GM19372 (cell line): Measurements from ENCODE around the gene SRSF1.

ENCODE experiments used
- ATAC-seq: cut with Tn5 transposase; IDR thresholded peaks from one replicate; pipeline ENCODE4 v1.9.1; 2021; ENCODE audit warnings: mild to moderate bottlenecking, low read depth, moderate library complexity; ENCODE audit not compliant: unreplicated experiment

The SRSF1 gene

DNA sequence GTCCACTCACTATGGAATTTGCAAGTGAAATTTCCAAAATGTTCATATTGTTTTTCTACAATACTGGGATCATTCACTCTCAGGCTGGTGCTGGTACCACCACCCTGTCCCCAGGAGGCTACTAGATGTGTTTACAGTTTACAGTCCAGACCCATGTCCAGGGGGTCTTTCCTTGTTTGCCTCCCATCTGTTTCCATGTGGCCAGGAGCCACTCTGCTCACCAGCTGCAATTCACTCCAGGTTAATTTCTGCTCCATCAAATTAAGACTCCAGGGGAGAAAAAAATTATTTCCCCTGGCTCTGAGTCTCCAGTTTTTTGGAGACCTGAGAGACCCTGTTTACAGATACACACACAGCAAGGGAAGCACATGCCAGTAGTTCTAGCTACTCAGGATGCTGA lies 12.5 kb upstream of the SRSF1 start:
- no peak for ATAC-seq

DNA sequence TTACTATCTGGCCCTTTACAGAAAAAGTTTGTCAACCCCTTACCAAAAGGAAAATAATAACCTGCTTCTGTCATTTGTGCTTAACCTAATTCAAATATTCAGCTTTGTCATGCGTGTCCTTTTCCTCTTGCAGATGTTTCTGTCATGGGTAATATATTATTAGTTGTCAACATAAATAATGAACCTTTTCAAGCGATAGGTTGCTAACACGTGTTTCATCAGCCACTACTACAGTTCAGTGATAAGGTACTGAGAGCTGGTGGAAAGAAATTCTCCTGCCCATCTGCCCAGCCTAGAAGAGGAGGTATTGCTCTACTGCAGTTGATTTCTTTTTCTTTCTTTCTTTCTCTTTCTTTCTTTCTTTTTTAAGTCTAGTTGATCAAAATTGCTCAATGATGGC lies 12.0 kb upstream of the SRSF1 start:
- ATAC-seq = no peak

DNA sequence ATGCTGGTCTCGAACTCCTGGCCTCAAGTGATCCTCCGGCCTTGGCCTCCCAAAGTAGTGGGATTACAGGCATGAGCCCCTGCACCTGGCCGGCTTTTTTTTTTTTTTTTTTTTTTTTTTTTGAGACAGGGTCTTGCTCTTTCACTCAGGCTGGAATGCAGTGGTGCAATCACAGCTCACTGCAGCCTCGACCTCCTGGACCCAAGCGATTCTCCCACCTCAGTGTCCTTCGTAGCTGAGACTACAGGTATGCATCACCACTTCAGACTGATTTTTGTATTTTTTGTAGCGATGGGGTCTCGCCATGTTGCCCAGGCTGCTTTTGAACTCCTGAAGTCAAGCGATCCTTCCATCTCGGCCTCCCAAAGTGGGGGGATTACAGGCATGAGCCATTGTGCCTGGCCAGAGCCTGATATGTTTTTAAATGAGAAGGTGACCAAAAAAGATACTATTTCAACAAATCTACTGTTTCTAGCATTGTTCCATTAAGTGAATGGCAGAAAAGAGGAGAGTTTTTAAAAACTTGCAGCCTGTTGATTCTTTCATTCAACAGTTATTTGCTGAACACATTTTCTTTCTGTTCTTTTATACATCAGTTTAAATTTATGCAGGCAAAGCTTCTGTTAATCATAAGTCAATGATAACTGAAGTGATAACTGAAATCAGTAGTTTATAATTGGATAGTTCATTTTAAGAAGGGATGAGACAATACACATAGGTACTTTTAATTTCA lies 3.2 kb upstream of the SRSF1 start:
- no peak for ATAC-seq

DNA sequence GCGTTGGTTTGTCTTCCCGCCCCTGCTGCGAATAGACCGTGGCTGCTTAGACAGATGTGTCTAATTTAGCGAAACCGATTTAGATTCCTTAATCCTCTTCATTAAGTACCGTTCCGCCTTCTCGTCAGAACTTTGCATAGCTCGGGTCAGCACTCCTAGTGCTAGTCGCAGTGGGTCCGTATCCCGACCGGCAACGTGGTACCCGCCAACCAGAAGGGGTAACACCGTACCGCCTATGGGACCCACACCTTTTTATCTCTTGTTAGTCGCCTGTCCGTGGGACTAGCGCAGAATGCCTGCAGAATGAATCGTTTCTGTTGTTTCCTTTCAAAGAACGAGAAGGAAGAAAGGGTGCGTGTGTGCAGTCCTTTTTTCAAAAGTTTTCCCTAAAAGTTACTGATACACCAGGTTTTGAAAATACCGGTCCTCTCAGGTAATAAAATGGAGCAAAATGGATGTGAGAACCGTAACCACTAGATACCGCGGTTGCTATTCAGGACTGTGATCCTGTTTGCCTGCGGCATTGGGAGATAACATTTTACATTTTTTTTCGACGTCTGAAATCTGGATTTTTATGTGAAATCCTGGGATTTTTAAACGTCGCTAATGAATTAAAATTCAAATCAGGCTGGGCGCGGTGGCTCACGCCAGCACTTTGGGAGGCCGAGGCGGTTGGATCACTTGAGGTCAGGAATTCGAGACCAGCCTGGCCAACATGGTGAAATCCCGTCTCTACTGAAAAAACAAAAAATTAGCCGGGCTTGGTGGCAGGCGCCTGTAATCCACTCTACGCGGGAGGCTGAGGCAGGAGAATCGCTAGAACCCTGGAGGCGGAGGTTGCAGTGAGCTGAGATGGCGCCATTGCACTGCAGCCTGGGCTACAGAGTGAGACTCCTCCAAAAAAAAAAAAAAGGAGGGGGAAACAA lies 998 bp upstream of the SRSF1 start:
- ATAC-seq = peak; percentile 24

DNA sequence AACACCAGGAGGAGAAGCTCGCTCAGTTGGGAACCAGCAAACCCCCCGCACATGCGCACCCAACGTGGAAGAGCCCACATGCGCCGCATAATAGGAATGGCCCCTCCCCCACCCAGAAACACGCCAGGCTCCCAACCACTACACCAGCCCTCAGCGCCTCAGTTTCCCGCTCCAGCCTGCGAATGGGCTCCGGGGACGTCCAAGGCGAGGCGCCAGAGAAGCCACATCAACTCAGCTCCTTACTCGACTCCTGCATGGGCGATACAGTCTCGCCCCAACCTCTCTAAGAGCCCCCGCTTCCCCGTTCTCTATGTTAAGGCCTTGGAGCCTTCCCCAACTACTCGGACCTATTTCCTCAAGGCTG lies 504 bp downstream of the SRSF1 start:
- ATAC-seq = no peak

DNA sequence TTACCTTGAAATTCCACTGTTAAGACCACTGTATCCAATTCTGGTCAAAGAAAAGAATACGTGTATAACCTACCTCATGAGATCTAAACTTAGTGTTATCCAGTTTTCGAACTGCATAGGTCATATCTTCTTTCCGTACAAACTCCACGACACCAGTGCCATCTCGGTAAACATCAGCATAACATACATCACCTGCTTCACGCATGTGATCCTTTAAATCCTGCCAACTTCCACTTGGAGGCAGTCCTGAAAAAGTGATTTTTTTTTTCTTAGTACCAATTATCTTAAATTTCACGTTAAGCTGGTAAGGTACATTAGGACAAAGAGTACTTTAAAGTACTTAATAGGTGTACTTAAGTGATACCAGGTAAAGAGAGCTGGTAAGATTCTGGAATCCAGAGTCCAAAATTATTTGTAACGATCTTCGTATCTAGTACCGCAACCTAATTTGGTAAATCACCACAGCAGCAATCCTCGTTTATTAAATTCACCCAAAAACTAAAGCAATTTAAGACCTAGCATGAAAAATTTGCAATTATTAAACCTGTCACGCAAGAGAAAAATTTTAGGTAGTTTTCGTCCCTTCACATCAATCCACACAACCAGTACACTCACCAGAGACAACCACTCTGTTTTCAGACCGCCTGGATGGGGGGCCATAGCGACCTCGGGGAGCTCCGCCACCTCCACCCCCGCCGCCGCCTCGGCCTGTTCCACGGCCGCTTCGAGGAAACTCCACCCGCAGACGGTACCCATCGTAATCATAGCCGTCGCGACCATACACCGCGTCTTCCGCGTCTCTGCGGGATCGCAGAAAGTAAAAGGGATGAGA lies 1.1 kb downstream of the SRSF1 start:
- ATAC-seq = no peak

DNA sequence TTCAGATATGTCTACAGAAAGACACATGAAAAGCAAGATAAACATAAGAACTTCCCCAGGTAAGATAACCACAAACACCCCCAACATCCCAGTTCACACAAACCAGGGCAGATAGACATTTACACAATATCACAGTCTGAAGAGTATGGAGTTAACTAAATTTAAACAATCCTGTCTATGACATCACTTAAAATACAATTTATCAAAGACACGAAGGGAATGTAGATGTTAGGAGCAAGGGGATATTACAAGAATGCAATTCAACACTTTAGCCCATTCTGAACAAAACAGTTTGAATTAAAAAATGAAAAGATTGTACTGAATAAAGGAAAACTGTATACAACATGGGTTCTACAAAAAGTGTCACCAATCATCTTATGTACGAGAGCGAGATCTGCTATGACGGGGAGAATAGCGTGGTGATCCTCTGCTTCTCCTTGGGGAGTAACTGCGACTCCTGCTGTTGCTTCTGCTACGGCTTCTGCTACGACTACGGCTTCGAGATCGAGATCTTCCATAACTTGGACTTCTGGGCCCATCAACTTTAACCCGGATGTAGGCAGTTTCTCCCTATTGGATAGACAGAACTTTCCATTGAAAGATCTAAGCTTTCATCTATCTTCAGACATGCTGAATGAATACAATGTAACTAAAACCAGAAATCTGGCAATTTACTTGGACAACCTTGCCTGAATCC lies 1.9 kb downstream of the SRSF1 start:
- no peak for ATAC-seq

DNA sequence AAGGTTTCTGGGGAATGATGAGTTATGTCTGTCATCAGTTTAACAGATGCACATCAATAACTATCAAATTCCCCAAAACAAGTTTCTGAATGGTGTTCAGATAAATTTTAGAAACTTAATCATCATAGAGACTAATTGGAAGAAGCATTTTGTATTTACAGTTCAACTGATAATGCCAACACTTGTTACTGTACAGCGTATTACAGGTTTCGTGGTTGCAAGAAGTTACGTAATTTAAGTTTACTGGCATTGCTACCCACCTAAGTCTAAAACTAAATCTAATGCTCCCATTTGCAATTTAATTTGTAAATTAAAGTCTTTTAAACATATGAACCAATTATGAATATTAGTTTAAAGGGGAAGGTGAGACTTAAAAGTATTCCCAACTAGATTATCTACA lies 3.0 kb downstream of the SRSF1 start:
- ATAC-seq = no peak

DNA sequence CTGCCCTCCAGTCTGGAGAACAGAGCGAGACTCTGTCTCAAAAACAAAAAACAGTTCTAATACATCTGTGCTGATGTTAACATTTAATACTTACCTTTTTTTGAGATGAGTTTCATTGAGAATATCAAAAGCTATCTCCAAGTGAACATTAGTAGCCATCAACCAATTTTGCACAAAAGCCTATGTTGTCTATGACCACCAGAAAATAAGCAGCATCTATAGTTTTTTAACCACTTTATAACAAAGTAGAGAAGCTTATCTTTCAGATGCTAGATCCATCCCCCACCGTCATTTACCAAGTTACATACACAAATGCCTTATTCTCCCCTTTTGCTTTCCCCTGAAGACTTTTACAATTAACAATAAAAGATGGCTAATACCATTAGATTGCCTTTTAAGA lies 4.1 kb downstream of the SRSF1 start:
- no peak for ATAC-seq

DNA sequence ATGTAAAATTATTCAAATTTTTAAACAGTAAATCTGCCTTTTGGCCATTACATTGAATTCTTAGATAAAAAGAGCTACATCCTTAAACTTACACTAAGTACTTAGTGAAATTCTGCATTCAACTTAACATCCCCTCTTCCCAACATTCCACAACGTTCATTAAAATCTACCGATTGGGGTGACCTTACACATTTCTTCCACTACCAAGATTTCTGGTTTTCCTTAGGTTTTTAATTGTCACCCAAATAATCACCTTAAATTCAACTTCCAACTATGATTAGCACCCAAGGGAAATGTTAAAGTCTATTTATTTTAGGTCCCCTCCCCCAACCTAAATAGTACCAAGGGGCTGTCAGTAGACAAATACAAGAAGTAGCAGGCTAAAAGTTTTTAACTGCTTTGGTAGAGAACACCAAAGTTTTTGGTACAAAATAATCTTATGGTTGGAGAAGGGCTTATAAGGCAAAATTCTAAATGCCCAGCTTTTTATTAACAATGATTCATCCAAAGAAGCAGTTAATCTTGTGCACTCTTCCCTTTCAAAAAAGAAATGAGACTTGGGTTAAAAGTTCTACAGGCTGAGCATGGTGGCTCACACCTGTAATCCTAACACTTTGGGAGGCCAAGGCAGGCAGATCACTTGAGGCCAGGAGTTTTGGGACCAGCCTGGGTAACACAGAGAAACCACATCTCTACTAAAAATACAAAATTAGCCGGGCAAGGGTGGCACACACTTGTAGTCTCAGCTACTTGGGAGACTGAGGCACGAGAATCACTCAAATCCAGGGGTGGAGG lies 4.7 kb downstream of the SRSF1 start:
- no peak for ATAC-seq

DNA sequence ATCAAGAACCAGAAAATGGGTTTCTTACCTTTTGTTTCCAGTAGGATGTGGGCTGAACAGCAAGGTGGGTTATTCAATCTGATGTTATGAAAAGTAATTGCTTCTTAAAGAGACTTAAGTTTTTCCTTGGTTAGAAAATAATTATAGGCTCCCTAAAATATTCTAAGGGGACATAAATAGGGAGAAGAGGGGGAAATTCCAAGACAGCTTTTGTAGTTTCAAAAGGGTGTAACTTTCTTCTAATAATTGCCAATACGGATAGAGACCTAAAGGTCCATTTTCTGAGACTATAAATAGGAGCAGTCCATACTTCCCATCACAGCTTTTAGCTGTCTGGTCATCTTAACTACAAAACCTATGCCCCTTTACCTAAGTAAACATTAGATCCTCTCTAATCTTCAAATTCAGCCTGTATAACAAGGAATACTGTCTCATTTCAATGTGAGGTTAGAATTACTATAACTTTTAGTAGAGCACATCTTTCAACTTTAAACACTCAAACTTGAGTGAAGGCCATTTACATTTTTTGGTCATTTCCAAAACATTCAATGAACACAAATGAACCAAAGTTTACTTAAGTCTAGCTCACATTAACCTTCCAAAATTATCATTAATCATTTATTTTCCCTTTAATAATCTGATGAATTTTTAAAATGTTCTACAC lies 5.5 kb downstream of the SRSF1 start:
- no peak for ATAC-seq

DNA sequence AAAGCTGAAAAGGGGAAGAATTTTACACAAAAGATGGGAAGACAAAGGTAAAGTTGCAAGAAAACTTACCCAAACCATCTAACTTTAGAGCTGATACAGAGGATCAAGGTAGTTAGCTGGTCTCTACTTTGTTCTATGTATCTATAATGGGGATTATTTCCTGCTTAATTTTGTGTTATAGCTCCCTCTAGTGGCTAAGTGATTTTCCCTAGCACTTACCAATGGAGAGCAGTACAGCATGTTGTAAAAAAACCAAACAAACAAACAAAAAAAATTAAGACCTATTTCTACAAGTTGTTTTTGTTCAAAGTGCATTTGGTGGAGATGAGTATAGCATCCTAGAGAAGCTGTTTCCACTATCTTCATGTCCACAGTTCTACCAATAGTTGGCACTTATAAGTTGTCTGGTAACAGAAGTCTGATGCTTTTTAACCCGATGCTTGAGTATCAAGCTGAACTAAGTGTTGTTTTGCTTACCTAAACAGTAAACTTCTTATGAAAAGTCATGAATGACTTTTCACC lies 7.5 kb downstream of the SRSF1 start:
- ATAC-seq = no peak

DNA sequence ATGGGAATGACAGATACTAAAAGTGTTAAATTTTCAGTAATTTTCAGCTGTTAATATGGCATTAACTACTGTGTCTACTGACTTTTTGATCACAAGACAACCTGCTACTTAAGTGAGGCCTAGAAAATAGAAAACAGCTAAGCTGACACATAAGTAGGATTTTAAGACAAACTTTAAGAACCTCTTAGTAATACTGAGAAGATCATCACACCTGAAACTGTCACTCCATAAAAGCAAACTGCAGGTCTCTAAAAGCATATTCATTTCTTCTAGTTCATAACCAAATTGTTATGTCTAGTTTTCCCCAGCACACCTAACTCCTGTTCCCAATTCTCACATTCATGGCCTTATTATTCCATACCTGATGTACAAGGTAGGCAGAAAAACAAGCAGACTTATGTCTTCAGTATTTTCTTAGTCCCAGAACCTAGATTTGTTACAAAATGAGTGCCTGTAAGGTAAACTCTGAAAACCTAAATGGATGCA lies 8.0 kb downstream of the SRSF1 start:
- ATAC-seq = no peak

DNA sequence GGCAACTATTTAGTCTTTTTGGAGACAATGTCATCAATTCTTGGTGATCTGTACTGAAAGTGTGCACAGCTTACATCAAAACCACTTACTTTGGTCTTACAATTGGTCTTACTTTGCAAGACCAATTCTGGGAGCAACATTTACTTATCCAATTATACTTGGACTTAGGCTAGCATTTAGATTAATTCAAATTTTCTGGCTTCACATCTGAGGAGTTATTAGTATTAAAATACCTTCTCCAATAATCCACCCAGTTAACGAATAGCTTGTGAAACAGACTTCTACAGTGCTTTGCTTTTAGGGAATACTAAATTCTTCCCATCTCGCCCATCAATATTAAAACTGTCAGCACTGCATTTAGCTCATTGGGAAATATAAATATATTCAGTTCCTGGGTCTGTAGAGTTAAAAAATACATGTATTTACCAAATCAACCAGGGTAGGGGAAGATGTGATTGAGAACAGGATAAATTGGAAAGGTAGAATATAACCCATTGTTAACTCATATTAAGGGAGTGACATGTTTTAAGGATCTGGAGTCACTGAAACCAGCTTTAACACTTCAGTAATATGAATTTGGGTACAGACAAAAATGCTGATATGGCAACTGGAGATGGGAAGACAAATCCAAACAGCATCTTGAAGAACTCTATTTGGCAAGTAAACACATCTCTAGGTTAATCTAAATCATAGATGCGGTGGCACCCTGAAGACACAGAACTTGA lies 9.8 kb downstream of the SRSF1 start:
- ATAC-seq = no peak

DNA sequence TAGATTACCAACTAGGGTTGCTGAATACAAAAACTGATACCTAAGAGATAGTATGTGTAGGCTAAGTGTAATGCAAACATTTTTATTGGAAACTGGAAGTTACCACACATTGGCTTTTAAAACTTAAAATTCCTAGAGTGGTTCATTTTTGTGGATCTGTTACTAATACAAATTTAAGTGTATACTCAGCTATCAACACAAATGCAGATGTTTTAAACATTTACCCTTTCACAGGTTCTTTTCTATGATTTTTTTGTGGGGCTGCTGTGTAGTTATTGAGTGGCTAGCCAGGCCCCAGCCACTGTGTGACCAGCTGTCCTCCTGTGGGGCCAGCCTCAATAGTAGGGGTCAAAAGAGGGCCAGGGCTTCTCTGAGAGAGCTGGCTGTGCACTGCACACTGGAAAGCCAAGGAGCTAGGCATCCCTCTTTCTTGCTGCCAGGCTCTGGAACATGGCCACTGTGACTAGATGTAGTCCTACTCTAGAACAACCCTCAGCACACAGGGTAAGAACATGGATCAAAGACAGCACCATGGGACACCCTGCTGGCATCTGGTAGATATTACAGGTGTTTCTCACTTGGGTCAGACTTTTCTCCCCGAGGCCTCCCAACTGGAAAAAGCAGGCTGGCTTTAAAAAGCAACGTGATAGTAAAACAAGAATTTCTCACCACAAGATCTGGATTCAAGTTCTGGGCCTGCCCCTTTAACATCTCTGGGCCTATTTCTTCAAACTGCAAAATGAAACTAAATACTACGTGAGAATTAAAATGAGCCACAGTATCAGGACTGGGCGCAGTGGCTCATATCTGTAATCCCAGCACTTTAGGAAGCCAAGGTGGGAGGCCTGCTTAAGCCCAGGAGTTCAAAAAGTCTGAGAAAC lies 11.7 kb downstream of the SRSF1 start:
- peak; percentile 75 for ATAC-seq

DNA sequence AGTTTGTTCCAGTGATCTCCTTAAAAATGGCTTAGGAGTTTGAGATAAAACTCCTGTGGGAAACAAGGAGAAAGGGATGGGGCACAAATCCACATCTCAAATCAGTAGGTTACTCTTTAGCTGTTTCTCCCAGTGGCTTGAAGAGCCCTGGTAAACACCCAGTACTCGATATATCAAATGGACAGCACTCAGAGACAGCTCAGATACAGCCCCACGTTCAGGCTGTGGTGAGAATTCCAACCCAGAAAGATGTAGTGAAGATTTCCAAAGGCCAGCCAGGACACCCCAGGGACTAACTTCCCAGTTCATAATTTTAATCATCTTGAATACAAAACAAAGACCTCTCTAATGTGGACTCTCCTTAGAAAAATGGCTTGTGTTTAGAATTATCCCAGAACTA lies 12.6 kb downstream of the SRSF1 start:
- ATAC-seq = no peak
